Measurements from ENCODE around the gene TMEM126B.
"Not testable (repeated sequence)": the region's sequence is repeated elsewhere in the genome, so short reads cannot be mapped to it uniquely, and the experiment has no call there.

Gene TMEM126B

DNA sequence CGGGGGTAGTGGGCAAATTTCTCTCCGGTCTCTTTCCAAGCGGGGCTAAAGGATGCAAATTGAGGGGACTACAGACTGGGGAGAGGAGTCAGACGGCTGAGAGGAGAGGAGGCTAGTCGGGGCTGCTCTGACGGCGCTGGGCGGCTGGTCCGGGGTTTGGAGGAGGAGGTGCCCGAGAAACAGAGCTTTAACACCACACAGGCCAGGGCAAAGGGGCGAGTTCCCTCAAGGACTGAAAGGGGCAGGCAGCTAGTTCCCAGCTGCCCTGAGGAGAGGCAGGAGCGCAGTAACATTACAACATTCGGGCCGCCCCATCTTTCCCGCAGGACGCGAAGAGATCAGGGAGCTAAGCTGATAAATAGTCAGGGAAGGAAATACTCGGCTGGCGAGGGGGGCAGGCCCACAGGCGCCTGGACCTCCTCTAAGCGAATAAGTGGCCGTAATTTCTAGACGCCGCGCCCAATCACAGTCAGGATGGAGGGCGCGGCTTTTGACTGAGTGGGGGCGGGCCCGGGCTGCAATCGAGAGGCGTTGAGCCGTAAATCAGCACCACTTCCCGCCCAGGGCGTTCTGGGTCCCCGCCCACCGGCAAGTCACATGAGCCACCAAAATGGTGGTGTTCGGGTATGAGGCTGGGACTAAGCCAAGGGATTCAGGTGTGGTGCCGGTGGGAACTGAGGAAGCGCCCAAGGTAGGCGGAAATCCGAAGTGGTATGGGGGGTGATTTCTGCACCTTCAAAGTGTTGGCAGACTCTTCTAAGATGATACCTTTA, at the start of gene TMEM126B:
TMEM126B (plus strand) TSS at position 596 of the 773 bp plus-strand sequence; CDS start at position 611, 15 bp downstream.
- peak; percentile 94 for DNase-seq

DNA sequence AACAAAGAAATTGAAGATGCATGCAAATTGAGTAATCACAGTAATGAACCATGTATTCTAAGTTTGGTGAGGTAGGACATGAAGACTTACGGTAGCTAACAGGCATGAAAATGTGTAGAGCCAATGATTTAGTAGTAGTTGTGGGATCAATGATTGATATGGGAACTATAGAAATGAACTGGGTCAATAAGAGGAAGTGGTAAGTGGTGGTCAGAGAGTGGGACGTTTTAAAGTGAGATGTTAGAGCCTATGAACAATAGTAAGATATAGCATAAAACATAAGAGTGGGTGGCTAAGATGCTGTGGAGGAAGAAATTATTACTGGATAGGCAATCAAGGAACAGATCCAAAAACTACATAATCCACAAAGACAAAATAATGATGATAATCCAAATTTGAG, 46.3 kb upstream of the TMEM126B start:
- DNase-seq, result no peak

GRCh38 chr11:85589373-85589772, 39.0 kb upstream of the TMEM126B start:
- no peak for DNase-seq

- DNase-seq, result no peak
Measured at GRCh38 chr11:85590848-85591483, 37.4 kb upstream of the TMEM126B start.

DNA sequence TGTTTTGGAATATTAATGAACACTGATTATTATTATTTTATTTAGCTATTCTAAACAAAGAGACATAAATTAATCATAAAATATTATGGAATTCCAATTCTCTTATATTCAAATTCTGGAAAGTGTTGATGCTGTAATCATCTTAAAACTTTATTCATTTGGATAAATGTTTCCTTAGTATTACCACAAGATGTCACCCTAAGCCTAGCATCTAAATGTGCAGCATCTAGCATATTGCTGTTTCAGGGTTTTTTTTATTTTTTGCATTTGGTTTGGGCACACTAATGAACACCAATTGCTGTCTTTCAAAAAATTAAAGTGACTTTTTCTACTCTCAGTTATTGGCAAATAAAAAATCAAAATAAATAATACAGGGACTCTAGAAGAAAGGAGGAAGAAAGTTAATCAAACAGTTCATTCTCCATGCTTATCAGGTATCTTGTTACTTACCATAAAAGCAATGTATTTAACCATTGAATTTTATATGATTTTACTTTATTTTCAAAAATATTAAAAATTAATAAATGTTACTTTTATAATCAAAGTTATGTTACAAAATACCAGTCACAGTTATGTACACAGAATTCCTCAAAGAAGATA, 33.0 kb upstream of the TMEM126B start:
- peak; percentile 61 for DNase-seq

DNA sequence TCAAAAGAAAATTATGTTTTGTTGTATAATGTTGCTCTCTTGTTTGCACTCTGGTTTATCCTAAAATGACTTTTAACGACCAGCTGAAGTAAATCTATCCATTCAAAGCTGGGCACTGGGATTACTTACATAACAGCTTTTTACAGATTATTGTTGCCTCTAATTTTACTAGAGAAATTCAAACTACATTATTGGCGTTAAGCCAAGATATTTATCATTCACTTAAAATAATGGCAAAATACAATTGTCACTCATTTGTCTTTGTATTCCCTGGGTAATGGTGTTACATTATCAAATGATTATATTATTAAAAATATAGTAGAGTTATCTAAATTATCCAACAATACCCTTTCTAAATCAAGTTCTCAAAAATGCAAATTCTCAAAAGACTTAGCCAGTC, 31.5 kb upstream of the TMEM126B start:
- no peak for DNase-seq

GRCh38 chr11:85599083-85599482, 29.3 kb upstream of the TMEM126B start:
- DNase-seq, result no peak

DNA sequence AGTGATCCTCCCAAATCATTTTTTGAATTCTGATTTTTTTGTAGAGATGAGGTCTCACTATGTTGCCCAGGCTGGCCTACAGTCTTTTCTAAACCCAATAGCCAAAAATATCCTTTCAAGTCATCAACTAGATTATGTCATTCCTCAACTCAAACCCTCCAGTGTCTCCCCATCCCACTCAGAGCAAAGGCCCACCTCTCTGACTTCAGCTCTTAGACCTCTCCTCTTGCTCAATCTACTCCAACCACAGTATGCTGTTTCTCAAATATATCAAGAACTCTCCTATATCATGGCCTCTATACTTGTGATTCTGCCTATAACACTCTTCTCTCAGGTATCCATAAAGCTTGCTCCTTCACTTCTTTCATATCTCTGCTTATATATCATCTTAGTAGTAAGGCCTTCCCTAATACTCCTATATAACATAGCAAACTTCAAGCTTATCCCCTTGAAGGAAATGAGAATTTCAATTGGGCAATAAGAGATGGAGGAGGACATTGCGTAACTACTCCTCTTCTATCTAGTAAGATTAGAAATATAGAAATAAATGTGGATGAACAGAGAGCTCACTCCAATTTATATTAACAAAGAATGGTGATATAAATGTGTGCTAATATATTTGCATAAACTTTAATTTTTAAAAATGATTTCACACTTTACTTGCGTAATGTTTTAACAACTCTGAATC, 25.7 kb upstream of the TMEM126B start:
- DNase-seq, result no peak

GRCh38 chr11:85603220-85603619, 25.2 kb upstream of the TMEM126B start:
- no peak for DNase-seq

DNA sequence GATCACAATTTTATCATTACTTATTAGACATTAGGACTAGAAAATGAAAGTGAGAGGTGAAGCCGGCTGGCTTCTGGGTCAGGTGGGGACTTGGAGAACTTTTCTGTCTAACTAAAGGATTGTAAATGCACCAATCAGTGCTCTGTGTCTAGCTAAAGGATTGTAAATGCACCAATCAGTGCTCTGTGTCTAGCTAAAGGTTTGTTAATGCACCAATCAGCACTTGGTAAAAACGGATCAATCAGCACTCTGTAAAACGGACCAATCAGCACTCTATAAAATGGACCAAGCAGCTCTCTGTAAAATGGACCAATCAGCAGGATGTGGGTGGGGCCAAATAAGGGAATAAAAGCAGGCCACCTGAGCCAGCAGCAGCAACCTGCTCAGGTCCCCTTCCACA, 22.2 kb upstream of the TMEM126B start:
- not testable (repeated sequence) for DNase-seq

- DNase-seq, result not testable (repeated sequence)
Measured at GRCh38 chr11:85608621-85609020, 19.8 kb upstream of the TMEM126B start.

GRCh38 chr11:85609286-85609685, 19.1 kb upstream of the TMEM126B start:
- not testable (repeated sequence) for DNase-seq

DNA sequence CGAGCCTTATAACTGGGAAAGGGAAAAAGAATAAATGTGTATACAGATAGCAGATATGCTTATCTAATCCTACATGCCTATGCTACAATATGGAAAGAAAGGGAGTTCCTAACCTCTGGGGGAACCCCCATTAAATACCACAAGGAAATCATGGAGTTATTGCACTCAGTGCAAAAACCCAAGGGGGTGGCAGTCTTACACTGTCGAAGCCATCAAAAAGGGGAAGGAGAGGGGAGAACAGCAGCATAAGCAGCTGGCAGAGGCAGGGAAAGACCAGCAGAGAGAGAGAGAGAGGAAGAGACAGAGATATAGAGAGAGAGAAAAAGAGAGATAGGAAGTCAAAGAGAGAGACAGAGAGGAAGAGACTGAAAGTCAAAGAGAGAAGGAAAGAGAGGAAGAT, 16.8 kb upstream of the TMEM126B start:
- DNase-seq, result not testable (repeated sequence)

GRCh38 chr11:85619499-85619898, 8.9 kb upstream of the TMEM126B start:
- DNase-seq, result no peak

- DNase-seq, result no peak
Measured at GRCh38 chr11:85620256-85620655, 8.1 kb upstream of the TMEM126B start.

GRCh38 chr11:85626496-85626895, 1.9 kb upstream of the TMEM126B start:
- no peak for DNase-seq

DNA sequence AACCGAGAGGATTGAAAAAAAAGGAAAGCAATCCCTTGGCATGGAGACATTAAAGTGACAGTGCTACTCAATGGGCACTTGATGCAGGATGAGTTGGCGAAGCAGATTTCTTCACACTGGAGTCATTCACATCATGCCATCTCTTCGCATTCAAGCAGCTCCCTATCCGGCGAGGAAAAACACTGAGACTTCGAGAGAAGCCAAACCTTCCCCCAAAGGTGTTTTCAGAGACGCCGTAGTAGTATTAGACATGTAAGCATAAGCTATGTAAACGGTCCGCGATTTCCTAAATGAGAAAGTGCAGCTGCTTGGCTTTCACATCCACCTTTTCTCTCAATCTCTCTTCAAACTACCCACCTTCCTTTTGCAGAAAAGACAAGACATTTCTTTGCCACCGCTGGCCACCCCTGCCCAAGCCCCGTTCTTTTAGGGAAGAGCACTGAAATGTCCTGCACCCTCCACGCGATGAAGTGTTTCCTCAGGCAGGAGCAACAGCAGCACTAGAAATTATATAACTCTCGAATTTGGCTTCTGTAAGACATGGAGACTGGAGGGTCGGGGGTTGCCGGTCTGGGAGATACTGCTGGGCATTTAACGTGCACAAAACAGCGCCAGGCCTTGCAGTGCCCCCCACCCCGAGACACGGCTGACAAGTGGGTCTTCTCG, 928 bp upstream of the TMEM126B start, which contains the start of gene DLG2:
DLG2 (minus strand) TSS at position 13 of the 666 bp plus-strand sequence.
- DNase-seq, result peak; percentile 8

GRCh38 chr11:85628771-85629341, 463 bp downstream of the TMEM126B start:
- no peak for DNase-seq

DNA sequence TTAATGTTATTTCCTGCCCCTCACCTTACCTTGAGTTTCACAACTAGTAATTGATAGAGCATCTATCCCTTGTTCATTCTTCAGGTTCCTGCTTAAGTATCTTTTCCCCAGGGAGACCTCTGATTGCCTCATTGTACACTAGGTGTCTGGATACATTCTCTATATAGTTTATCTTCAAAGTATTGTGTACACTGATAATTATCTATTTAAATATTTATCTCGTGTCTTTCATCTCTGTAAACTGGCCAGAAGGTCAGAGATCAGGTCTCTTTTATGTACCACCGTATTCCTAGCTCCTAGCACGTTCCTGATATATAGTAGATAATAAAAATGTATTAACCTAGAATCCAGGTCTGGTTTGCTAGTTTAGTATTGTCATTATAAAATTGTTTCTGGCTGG, 6.4 kb downstream of the TMEM126B start:
- DNase-seq, result no peak

DNA sequence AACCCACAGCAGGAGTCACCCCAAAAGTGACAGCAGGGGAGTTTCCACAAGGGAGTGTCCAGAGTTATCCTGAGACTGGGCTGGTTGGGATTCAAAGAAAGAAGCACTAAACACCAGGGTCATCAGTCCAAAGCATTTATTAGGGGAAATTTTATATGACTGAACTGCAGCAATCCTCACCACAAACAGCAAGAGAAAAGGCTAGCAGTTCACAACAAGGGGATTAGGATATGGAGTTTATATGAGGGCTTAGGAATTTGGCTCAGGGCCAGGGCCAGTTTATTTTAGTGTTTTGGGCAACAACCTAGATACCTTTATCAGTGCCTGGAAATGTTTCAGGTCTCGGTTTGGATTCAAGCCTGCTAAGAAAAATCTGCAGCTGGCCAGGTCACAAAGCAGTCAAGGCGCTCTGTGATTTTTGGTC, 14.8 kb downstream of the TMEM126B start:
- DNase-seq, result no peak

- no peak for DNase-seq
Measured at GRCh38 chr11:85647078-85647477, 18.7 kb downstream of the TMEM126B start.

- DNase-seq, result peak; percentile 90
Measured at GRCh38 chr11:85647604-85648299, 19.4 kb downstream of the TMEM126B start, which contains the start of gene TMEM126A. TMEM126A (plus strand) TSS chr11:85647967; CDS start chr11:85650256, 2,289 bp downstream.
